ENCODE results near the gene C15orf39. TPM values are rescaled to one million over a fixed set of nuclear protein-coding genes. Genes with fewer than 3 reads are reported as not detected.
"Not testable (repeated sequence)": the region's sequence is repeated elsewhere in the genome, so short reads cannot be mapped to it uniquely, and the experiment has no call there.

The C15orf39 gene
- total RNA-seq, 4 donors from 2014 or later, result 7.8 to 25.0 (median 13.9) TPM

DNA sequence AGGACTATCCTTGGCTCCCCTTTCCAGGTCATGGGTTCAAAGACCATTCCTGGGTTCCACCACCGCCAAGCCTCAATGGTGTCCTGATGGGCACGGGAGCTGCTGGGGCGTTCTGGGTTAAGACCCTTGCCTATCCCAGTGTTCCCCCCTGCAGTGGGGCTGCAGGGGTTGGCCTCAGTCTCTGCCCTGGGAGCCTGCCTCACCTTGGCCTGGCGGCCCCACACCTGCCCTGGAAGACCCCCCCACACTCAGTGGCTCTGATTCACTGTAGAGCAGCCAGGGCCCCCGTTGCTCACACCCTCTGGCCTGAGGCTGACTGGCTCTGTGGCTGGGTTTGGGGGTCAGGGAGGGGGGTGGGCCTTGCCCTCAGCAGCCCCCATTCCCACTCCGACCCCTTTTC, 22.0 kb downstream of the C15orf39 start:
- DNase-seq (ENCODE audit: low spot score), result no peak
- TF ChIP-seq CTCF (IDR thresholded peaks at IDR 0.05), result no peak
- no peak for ATAC-seq (ENCODE audit: low FRiP score)

- ATAC-seq (ENCODE audit: low FRiP score), result no peak
- DNase-seq (ENCODE audit: low spot score), result no peak
- no peak for TF ChIP-seq CTCF (IDR thresholded peaks at IDR 0.05)
These were observed 22.6 kb downstream of the C15orf39 start for GRCh38 chr15:75224281-75224680.

DNA sequence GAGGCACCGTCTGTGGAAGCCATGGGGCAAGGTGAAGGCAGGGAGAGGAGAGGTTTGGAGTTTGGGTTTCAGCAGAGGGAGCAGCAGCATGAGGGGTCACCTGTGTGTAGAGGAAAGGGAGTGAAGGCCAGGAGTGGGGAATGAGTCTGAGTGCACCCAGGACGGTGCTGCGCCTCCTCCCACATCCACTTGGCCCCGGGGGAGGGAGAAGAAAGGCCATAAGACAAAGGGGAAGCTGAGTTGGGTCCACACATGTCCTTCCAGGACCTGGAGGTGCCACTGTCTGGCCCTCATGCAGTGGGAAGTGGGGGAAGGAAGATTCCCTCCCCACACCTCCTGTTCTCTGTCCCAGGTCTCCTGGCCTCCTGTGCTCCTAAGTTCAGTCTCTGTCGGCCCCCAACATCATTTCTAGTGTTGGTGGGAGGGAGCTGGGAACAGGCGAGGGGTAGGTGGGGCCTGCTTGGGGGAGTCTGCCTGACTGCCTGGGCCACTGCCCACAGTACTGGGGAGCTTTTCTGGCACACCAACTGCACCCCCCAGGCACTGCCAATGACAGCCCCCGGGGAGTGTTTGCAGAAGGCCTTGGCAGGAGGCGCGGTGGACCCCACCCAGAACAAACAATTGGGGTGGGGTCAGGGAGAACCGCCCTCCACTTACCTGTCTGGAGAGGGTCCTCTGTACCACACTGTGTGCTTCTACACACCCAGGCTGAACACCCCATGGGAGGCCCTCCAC, 23.6 kb downstream of the C15orf39 start:
- ATAC-seq (ENCODE audit: low FRiP score); DNase-seq (ENCODE audit: low spot score): not testable (repeated sequence)

DNA sequence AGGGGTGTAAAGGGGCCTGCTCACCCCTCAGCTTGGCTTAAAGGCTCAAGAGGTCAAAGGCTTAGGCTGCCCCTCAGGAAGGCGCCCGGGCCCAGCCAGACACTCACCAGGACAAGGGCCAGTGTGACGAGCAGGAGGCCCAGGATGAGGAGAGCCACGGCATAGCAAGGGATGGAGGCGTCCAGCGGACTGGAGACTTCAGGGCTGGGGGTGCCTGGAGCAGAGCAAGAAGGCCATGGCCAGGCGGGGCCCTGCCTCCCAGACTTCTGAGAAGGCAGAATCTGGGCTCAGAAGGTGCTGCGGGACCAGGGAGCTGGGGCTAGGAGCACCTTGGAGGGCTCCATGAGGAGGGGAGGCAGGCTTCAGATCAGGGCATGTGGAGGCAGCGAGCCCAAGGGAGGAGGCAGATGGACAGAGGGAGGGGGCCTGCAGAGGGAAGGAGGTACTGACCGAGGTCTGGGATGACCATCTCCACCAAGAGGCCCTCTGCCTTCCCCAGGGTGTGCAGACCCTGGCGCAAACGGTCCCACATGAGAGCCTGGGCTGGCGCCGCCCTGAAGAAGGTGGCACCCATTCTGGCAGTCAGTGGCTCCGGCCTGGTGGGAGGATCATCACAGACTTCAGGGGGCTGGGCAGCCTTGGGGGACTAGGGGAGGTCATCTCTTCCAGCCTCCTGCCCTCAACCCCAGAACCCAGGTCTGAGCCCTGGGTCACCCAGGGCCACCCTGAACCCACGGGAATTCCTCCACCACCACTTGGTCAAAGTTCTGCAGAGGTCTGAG, 24.5 kb downstream of the C15orf39 start:
- DNase-seq (ENCODE audit: low spot score) (no peak), ATAC-seq (ENCODE audit: low FRiP score) (no peak)
- no peak for TF ChIP-seq CTCF (IDR thresholded peaks at IDR 0.05)

DNA sequence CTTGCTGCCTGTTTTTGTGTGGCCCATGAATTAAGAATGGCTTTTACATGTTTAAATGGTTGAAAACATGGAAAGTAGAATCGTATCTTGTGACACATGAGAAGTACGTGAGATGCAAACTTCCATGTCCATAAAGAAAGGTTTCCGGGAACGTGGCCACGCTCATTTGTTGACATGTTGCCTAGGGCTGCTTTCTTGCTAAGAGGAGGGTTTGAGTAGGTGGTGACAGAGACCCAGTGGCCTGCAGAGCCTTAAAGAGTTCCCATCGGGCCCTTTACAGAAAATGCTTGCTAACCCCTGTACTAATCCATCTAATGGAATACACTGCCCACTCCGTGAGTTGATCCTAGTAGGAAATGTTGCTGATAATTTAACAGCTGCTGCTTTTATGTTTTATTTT, 25.4 kb downstream of the C15orf39 start:
- not testable (repeated sequence) for ATAC-seq (ENCODE audit: low FRiP score); DNase-seq (ENCODE audit: low spot score)

GRCh38 chr15:75227663-75228280, 26.1 kb downstream of the C15orf39 start:
- ATAC-seq (ENCODE audit: low FRiP score), result no peak
- no peak for DNase-seq (ENCODE audit: low spot score)
- no peak for TF ChIP-seq CTCF (IDR thresholded peaks at IDR 0.05)

DNA sequence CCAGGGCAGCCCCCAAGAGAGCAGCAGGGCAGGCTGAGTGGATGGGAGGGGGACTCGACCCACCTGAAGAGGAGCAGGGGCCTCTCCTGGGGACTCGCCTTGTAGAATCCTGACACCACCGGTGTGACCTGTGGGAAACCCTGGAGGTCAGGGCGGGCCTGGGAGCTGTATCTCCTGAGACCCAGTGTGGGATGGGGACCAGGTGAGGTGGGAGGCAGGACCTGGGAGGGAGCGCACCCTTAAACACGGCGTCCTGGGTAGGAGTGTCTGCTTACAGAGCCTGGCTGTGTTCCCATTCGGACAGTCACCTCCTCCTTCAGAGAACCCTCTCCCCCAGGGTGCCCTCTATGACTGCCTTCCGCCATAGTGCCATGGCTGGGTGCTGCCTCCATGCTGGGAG, 27.1 kb downstream of the C15orf39 start:
- no peak for ATAC-seq (ENCODE audit: low FRiP score)
- no peak for DNase-seq (ENCODE audit: low spot score)
- no peak for TF ChIP-seq CTCF (IDR thresholded peaks at IDR 0.05)

All from omental fat pad (tissue), 4 donors.